Measurements from ENCODE around the gene NHERF1. TPM values are rescaled to one million over a fixed set of nuclear protein-coding genes. Genes with fewer than 3 reads are reported as not detected.
A peak's percentile ranks its signal among the peaks of the same experiment; 100 is the strongest.

The NHERF1 gene
- total and polyA plus RNA-seq, 2 of the 4 experiments (the other 2 are of a cell fraction), result 3.8 to 11.8 TPM

DNA sequence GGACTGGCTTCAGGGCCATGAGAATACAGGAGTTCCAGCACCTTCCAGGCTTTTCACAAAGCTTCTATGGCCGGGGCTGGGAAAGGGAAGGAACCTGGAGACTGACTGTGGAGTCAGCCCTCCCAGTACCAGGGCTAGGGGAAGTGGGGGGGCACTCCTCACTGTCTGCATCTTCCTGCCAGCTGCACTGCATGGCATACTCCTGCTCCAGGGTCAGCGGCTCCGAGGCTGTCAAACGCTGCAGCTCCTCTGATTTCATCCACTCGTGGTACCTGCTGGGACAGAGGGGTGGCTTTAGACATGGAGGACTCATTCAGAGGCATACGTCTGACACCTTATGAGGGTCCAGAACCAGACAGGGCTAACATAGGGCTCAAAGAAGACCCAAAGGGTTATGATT is 25.0 kb downstream of the NHERF1 start:
- no peak overlapping the region for H3K18ac ChIP-seq (ENCODE audit: low read depth, low read length)
- peaks cover 35% of the 10 kb centered on the region for H3K36me3 ChIP-seq (ENCODE audit: control insufficient read depth, insufficient read depth, low read length)
- ATAC-seq (ENCODE audit: low read depth) (no peak), DNase-seq (no peak)
- no peak overlapping the region for H3K56ac ChIP-seq (ENCODE audit: extremely low read depth, insufficient read depth, low read length)
- no peak overlapping the region for H3K4me2 ChIP-seq (ENCODE audit: low read depth, low read length)
- peak overlapping the region; percentile 11 for H3K4ac ChIP-seq (ENCODE audit: low read depth, low read length)
- no peak overlapping the region for H2BK120ac ChIP-seq (ENCODE audit: low read depth, low read length)
- peaks cover 10% of the 10 kb centered on the region for H4K20me1 ChIP-seq (ENCODE audit: insufficient read depth, low read length)
- H2AFZ ChIP-seq (replicated peaks; ENCODE audit: low read length, poor library complexity), result peak overlapping the region; percentile 9
- 88% methylated on average over 1 of the region's 6 CpGs; no CpG with 5 or more reads in 1 of the 2 experiments for WGBS, 2 experiments (ENCODE audit: extremely low coverage in 2 of 2, insufficient read length in 1 of 2)
- BruUV-seq (replicated peaks), result no TSS peak
- no peak overlapping the region for H3K4me3 ChIP-seq (ENCODE audit: insufficient read depth, low read depth, low read length)
- H3K9me1 ChIP-seq (ENCODE audit: insufficient read depth, low read length), result no peaks in the 10 kb centered on the region
- no peak overlapping the region for H3K27ac ChIP-seq (ENCODE audit: insufficient read depth, low read length)
- H4K91ac ChIP-seq (ENCODE audit: insufficient read depth, low read depth, low read length), result no peak overlapping the region
- H3K23ac ChIP-seq (ENCODE audit: low read depth, low read length), result no peak overlapping the region
- H3K9ac ChIP-seq (ENCODE audit: low read depth, low read length), result no peak overlapping the region
- H2AK9ac ChIP-seq (replicated peaks; ENCODE audit: low read depth, low read length, poor library complexity), result no peak overlapping the region
- ChIA-PET POLR2A (ENCODE audit: unreplicated experiment) (no interaction called here), CTCF (interaction anchor here (1.4 kb wide), 1 partner anchor 19 kb away, joined by 3 read pairs; no protein-coding TSS in a partner anchor)
- H3K27me3 ChIP-seq (ENCODE audit: control insufficient read depth, insufficient read depth, low read length), result no peaks in the 10 kb centered on the region
- no peak overlapping the region for H4K8ac ChIP-seq (ENCODE audit: low read depth in 2 of 2, low read length in 2 of 2)
- intact Hi-C loops (cut with micrococcal nuclease), result no loop called here
- dilution Hi-C loops (cut with HindIII; ENCODE audit: low sequenced_read_pairs, unreplicated experiment), result no loop called here
- peaks cover 9% of the 10 kb centered on the region for H3K4me1 ChIP-seq (ENCODE audit: control insufficient read depth, insufficient read depth, low read length)
- H3K79me1 ChIP-seq (ENCODE audit: low read depth in 1 of 2, low read length in 2 of 2), result peaks cover 34 to 46% of the 10 kb centered on the region in 2 experiments
- no peak overlapping the region for H2BK5ac ChIP-seq (ENCODE audit: low read depth, low read length, poor library complexity, severe bottlenecking)
- no peak overlapping the region for H3K14ac ChIP-seq (replicated peaks; ENCODE audit: low read depth, low read length)
- no peak overlapping the region for H2BK20ac ChIP-seq (ENCODE audit: low read depth, low read length)
- H4K5ac ChIP-seq (ENCODE audit: low read depth, low read length), result no peak overlapping the region
- in situ Hi-C loops (cut with MboI; ENCODE audit: low sequenced_read_pairs), result no loop called here
- H2AK5ac ChIP-seq (ENCODE audit: low read depth, low read length), result peak overlapping the region; percentile 62; the same call in 1 of the 2 replicates
- H3K9me3 ChIP-seq (ENCODE audit: control insufficient read depth, insufficient read depth, low read length), result no peaks in the 10 kb centered on the region
- H2BK15ac ChIP-seq (ENCODE audit: low read depth, low read length), result no peak overlapping the region
- TF ChIP-seq, protein P1, sequence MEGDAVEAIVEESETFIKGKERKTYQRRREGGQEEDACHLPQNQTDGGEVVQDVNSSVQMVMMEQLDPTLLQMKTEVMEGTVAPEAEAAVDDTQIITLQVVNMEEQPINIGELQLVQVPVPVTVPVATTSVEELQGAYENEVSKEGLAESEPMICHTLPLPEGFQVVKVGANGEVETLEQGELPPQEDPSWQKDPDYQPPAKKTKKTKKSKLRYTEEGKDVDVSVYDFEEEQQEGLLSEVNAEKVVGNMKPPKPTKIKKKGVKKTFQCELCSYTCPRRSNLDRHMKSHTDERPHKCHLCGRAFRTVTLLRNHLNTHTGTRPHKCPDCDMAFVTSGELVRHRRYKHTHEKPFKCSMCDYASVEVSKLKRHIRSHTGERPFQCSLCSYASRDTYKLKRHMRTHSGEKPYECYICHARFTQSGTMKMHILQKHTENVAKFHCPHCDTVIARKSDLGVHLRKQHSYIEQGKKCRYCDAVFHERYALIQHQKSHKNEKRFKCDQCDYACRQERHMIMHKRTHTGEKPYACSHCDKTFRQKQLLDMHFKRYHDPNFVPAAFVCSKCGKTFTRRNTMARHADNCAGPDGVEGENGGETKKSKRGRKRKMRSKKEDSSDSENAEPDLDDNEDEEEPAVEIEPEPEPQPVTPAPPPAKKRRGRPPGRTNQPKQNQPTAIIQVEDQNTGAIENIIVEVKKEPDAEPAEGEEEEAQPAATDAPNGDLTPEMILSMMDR (conservative IDR thresholded peaks at IDR 0.05; ENCODE audit: low read depth, low read length), result no peak
- no peak for TF ChIP-seq NFE2L2 (IDR thresholded peaks at IDR 0.05; ENCODE audit: low read depth, low read length)
